ENCODE data around the gene TRIM31.

Gene TRIM31

GRCh38 chr6:30097902-30098768 is 14.8 kb downstream of the TRIM31 start:
- DNase-seq (ENCODE audit: extremely low read depth, insufficient read length) = no peak
- no peak for TF ChIP-seq CTCF (IDR thresholded peaks at IDR 0.05; ENCODE audit: insufficient read depth, low read length, poor library complexity, severe bottlenecking)
- Histone ChIP-seq H3K4me3 (replicated peaks; ENCODE audit: low read depth, low read length) (no peak overlapping the region), H3K27me3 (replicated peaks; ENCODE audit: control insufficient read depth, insufficient read depth, low read length) (peaks cover 10% of the 10 kb centered on the region), H3K36me3 (ENCODE audit: control insufficient read depth, insufficient read depth, low read length) (no peaks in the 10 kb centered on the region)

GRCh38 chr6:30096829-30097228 is 16.1 kb downstream of the TRIM31 start:
- TF ChIP-seq CTCF (IDR thresholded peaks at IDR 0.05; ENCODE audit: insufficient read depth, low read length, poor library complexity, severe bottlenecking) = no peak
- no peak for DNase-seq (ENCODE audit: extremely low read depth, insufficient read length)

GRCh38 chr6:30093951-30094661 is 18.8 kb downstream of the TRIM31 start:
- no peak for TF ChIP-seq CTCF (IDR thresholded peaks at IDR 0.05; ENCODE audit: insufficient read depth, low read length, poor library complexity, severe bottlenecking)
- Histone ChIP-seq H3K27me3 (replicated peaks; ENCODE audit: control insufficient read depth, insufficient read depth, low read length) (peaks cover 9% of the 10 kb centered on the region), H3K36me3 (ENCODE audit: control insufficient read depth, insufficient read depth, low read length) (no peaks in the 10 kb centered on the region), H3K4me3 (replicated peaks; ENCODE audit: low read depth, low read length) (no peak overlapping the region)
- DNase-seq (ENCODE audit: extremely low read depth, insufficient read length) = no peak

More at GRCh38 chr6:30096829-30097228, 16.1 kb downstream of the TRIM31 start:
- Histone ChIP-seq H3K36me3 (ENCODE audit: control insufficient read depth, insufficient read depth, low read length) (no peaks in the 10 kb centered on the region), H3K4me3 (replicated peaks; ENCODE audit: low read depth, low read length) (no peak overlapping the region), H3K27me3 (replicated peaks; ENCODE audit: control insufficient read depth, insufficient read depth, low read length) (peaks cover 11% of the 10 kb centered on the region)

DNA sequence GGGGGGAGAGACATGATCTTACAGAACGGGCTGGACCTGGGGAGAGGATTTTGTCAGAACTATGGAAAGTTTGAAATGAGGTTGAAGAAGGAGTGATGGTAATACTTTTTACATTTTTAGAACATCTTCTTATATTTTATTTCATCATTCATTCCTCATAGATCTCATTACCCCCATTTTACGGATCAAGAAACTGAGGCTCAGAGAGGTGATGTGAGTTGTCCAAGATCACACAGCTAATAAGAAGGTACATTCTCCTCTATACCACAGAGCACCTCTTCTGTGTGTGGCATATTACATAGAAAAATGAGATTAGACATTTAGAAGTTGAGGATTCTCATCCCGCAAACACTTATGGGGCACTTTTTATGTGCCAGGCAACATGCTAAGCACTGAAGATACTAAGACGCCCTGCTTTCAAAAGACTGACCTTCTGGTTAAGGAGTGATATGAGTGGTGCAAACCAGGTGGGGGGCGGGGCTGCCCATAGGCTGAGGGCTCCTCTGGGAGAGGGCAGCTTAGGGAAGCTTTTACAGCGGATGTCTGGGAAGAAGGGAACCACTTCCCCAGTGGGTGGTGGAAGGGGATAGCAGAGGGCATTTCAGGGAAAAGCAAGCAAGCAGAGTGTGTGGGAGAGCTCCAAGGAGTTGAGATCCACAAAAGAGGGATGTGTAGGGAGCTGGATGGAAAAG is 19.9 kb downstream of the TRIM31 start:
- H3K4me3 ChIP-seq (replicated peaks; ENCODE audit: low read depth, low read length) = no peak overlapping the region
- H3K27me3 ChIP-seq (replicated peaks; ENCODE audit: control insufficient read depth, insufficient read depth, low read length) = peaks cover 7% of the 10 kb centered on the region
- no peak for DNase-seq (ENCODE audit: extremely low read depth, insufficient read length)
- TF ChIP-seq CTCF (IDR thresholded peaks at IDR 0.05; ENCODE audit: insufficient read depth, low read length, poor library complexity, severe bottlenecking) = no peak
- H3K36me3 ChIP-seq (ENCODE audit: control insufficient read depth, insufficient read depth, low read length) = no peaks in the 10 kb centered on the region

DNA sequence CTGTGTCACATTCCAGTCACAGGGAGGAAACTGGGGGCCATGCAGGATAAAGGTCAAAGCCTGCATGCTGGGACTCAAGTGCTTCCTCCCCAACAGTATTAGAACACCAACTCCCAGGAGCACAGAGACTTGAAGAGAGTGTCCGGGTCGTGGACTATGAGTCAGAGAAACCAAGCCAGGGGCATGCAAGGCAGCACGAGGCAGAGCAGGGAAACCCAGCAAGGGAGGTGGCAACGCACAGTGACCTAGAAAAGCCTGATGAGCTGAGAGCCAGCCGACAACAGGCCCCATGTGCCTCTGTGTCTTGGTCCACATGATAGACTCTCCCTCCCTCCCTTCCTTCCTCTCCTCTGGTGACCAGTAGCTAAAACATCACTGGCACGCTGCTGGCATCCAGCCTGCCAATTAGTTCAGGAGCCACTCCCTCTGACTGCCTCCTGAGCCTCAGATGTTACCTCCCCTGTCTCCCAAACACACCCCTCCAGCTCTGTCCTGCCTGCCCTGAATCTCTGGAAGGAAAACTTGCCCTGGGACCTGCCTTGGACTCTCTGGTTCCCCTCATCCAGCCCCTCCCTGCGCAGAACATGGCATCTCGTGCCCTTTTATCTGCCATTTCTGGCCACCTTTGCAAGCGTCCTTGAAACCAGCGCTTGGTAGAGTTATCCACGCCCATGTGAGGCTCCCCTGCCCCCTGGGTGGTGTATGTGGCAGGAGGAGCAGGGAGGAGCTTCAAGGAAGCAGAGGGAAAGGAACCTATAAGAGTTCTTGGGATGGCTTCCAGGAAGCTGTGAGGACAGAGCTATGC is 21.1 kb downstream of the TRIM31 start:
- no peak for DNase-seq (ENCODE audit: extremely low read depth, insufficient read length)
- H3K36me3 ChIP-seq (ENCODE audit: control insufficient read depth, insufficient read depth, low read length) = no peaks in the 10 kb centered on the region
- H3K4me3 ChIP-seq (replicated peaks; ENCODE audit: low read depth, low read length) = no peak overlapping the region
- peaks cover 7% of the 10 kb centered on the region for H3K27me3 ChIP-seq (replicated peaks; ENCODE audit: control insufficient read depth, insufficient read depth, low read length)
- no peak for TF ChIP-seq CTCF (IDR thresholded peaks at IDR 0.05; ENCODE audit: insufficient read depth, low read length, poor library complexity, severe bottlenecking)

Measured in GM06990 (cell line).